Choroid plexus epithelial cell (primary cell): ENCODE measurements around the gene SNX19.

ENCODE experiments used
- DNase-seq: peaks from one replicate; pipeline ENCODE4 v3.0.0-alpha.2; 2010; ENCODE audit warnings: low read depth
- H3K4me3 ChIP-seq: 2 replicates; pipeline ENCODE4 v1.5.1; 2011; ENCODE audit warnings: low read depth, mild to moderate bottlenecking, control low read depth, low read length, moderate library complexity
- TF ChIP-seq, protein P1 (sequence below): conservative IDR thresholded peaks from 2 replicates; pipeline ENCODE4 v1.5.1; 2011; ENCODE audit warnings: low read depth, mild to moderate bottlenecking, control low read depth, inconsistent platforms, low read length, moderate library complexity

The SNX19 gene, protein sequence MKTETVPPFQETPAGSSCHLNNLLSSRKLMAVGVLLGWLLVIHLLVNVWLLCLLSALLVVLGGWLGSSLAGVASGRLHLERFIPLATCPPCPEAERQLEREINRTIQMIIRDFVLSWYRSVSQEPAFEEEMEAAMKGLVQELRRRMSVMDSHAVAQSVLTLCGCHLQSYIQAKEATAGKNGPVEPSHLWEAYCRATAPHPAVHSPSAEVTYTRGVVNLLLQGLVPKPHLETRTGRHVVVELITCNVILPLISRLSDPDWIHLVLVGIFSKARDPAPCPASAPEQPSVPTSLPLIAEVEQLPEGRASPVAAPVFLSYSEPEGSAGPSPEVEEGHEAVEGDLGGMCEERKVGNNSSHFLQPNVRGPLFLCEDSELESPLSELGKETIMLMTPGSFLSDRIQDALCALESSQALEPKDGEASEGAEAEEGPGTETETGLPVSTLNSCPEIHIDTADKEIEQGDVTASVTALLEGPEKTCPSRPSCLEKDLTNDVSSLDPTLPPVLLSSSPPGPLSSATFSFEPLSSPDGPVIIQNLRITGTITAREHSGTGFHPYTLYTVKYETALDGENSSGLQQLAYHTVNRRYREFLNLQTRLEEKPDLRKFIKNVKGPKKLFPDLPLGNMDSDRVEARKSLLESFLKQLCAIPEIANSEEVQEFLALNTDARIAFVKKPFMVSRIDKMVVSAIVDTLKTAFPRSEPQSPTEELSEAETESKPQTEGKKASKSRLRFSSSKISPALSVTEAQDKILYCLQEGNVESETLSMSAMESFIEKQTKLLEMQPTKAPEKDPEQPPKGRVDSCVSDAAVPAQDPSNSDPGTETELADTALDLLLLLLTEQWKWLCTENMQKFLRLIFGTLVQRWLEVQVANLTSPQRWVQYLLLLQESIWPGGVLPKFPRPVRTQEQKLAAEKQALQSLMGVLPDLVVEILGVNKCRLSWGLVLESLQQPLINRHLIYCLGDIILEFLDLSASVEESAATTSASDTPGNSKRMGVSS

DNA sequence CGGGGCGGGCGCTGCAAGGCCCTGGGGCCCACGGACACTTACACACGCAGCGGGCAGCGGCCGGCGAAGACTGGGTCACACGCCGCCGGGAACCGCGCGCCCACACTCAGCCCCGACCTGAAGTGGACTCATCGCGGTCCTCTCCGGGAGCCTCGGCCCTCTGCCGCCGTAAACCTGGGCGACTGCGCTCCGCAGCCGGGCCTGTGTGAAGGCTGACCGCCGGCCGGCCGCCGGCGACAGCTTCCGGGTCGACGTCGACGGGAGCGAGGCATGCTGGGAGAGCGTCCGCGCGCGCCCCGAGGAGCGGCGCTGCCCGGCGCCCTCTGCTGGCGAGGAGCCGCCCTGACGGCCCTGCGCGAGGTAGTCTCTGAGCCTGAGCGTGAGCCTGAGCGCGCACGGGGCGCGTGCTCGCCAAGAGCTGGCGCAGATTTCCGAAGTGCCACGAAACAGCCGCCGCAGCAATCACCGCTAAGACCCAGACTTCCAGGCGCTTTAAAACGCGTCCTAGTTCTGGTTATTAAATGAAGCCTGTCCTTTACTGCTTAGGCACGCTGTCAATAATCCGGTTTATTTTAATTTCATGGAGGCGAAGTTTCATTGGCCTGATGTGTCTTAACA, at the start of gene SNX19:
Gene SNX19 (minus strand): TSS at position 242 of the 618 bp plus-strand sequence. CDS start 540 bp downstream, outside the sequence.
- TF ChIP-seq, protein P1, sequence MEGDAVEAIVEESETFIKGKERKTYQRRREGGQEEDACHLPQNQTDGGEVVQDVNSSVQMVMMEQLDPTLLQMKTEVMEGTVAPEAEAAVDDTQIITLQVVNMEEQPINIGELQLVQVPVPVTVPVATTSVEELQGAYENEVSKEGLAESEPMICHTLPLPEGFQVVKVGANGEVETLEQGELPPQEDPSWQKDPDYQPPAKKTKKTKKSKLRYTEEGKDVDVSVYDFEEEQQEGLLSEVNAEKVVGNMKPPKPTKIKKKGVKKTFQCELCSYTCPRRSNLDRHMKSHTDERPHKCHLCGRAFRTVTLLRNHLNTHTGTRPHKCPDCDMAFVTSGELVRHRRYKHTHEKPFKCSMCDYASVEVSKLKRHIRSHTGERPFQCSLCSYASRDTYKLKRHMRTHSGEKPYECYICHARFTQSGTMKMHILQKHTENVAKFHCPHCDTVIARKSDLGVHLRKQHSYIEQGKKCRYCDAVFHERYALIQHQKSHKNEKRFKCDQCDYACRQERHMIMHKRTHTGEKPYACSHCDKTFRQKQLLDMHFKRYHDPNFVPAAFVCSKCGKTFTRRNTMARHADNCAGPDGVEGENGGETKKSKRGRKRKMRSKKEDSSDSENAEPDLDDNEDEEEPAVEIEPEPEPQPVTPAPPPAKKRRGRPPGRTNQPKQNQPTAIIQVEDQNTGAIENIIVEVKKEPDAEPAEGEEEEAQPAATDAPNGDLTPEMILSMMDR: peak; percentile 65
- peak; percentile 93 for DNase-seq
- H3K4me3 ChIP-seq: peak within 1 kb of the TSS; percentile 89

DNA sequence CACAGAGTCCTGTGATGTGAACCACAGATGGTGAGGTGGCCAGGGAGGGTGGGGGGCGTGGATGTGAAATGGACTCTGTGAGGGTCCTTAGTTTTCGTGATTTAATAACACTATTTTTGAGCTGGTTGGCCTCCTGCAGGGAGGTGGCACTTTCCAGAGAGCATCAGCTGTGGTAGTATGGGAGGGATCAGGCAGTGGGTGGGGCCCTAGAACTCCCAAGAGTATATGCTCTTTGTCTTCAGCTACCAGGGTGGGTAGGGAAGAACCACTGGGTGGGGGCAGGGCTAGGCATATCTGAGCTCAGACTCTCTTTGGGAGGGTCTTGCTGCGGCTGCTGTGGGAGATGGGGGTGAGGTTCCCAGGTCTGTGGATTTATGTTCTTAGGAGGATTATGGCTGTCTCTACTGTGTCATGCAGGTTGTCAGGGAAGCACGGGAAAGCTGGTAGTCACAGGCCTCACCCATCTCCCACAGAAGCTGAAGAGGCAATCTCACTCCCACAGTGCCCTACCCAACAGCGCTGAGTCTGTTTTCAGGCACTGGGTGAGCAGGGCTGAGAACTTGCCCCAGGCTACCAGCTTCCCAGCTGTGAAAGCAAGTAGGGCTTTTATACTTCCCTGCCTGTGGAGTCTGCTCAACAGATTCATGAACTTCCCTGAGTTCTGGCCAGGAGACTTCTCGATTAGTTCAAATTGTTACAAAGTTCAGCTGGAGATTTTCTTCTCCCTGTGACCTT, 47.9 kb upstream of the SNX19 start:
- no peak for DNase-seq
- H3K4me3 ChIP-seq: no peak overlapping the region
- TF ChIP-seq, protein P1: no peak

DNA sequence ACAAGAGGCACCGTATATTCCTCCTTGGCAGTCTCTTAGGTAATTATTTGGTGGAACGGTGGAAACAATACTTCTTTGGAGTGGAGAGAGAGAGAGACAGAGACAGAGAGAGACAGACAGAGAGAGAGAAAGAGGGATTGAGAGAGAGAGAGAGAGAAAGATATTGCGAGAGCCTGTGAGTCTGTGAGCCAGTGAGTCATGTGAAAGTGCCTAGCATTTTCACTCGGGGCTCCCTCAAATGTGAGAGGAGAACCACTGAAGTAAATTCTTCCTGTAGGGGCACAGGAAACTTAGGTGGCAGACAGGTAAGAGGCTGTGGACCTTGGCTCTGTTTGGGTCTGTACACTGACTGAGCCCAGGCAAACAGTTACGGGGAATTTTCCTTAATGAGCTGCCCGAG, 31.6 kb upstream of the SNX19 start:
- TF ChIP-seq, protein P1: no peak
- DNase-seq: peak; percentile 4
- no peak overlapping the region for H3K4me3 ChIP-seq

DNA sequence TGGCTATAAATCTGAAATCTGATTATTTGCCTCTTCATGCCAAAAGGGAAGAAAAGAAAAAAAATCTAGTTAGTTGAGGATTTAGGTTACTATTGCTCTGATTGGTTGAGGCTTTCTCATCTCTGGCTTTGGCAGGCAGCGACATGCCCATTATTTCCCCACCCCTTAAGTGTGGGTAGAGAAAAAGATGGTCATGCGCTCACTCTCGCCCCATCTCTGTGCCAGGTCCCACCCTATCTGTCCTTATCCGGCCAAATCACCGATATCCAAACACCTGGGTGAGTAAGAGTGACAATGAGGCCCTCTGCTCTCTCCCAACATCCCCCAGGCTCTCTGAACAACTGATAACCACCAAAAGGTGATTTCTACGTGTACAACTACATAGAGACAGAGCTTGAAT, 31.2 kb upstream of the SNX19 start:
- H3K4me3 ChIP-seq: no peak overlapping the region
- DNase-seq: no peak
- TF ChIP-seq, protein P1: no peak

DNA sequence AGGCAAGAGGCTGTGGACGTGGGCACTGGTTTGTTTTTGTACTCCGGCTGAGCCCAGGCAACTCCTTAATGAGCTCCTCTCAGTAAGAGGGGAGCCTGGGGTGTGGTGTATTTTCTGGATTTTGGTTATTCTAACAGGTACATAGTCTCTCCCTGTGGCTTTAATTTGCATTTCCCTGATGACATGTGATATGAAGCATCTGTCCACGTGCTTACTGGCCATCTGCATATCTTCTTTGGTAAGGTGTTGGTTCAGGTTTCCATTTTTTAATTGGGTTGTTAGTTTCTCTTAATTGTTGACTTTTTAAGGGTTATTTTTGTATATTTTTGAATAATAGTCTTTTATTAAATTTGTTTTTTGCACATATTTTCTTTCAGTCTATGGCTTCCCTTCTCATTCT, 30.8 kb upstream of the SNX19 start:
- no peak overlapping the region for H3K4me3 ChIP-seq
- no peak for DNase-seq
- TF ChIP-seq, protein P1: no peak

DNA sequence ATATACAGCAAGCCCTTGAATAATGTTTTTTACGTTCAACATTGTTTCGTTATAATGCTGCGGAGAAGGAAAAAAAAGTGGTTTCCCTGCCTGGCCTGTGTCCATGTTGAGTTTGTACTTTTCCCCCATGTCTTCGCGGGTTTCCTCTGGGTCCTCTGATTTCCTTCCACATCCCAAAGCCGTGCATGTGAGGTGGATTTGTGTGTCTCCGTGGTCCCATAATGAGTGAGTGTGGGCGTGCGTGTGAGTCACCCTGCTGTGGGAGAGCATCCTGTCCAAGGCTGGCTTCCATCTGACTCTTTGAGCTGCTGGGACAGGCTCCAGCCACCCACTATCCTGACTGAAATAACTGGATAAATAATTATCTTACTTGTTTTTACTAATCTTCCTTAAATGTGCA, 29.6 kb upstream of the SNX19 start:
- TF ChIP-seq, protein P1: no peak
- DNase-seq: peak; percentile 59
- H3K4me3 ChIP-seq: no peak overlapping the region
